CD4-positive, alpha-beta T cell (primary cell): ENCODE results near the gene RAB1B. TPM values are rescaled to one million over a fixed set of nuclear protein-coding genes. Genes with fewer than 3 reads are reported as not detected.

Source experiments
- ATAC-seq: fragments of 200-7000 bp; cut with Tn5 transposase; one replicate; pipeline ENCODE4 v1.10.0; 2022; ENCODE audit warnings: mild to moderate bottlenecking; ENCODE audit not compliant: poor library complexity
- CTCF ChIA-PET: fragments of 350-600 bp; sonication (Branson Sonifier 250); formaldehyde crosslinking; loops from one replicate; lab custom pipeline; 2021; ENCODE audit warnings: antibody characterized with exemption, inconsistent platforms; lab: Charles Lee
- POLR2A ChIA-PET: fragments of 350-600 bp; sonication (Branson Sonifier 250); formaldehyde crosslinking; loops from one replicate; lab custom pipeline; 2021; ENCODE audit warnings: antibody characterized with exemption, inconsistent platforms; lab: Charles Lee
- DNase-seq, 14 experiments: peaks; one replicate each; pipeline ENCODE4 v3.0.0-alpha.2; 2013 to 2020; ENCODE audit warnings: mixed read lengths in 2 of 14
- H3K27ac ChIP-seq, 2 donors: one replicate each; pipeline versions ENCODE4 v1.5.1 to v1.7.0; 2013; ENCODE audit warnings: low read length in 2 of 2, low read depth in 1 of 2, mild to moderate bottlenecking in 1 of 2
- H3K27me3 ChIP-seq, 2 experiments: 1 replicate in 1 of 2; 2 replicates in 1 of 2; pipeline versions ENCODE4 v1.6.1 to v1.7.0; 2013; ENCODE audit warnings: low read length in 2 of 2, control low read depth in 1 of 2, mild to moderate bottlenecking in 1 of 2, moderate library complexity in 1 of 2; ENCODE audit not compliant: insufficient read depth in 2 of 2, control insufficient read depth in 1 of 2
- H3K36me3 ChIP-seq: one replicate; pipeline ENCODE4 v1.6.1; 2013; ENCODE audit warnings: low read length, control low read depth; ENCODE audit not compliant: insufficient read depth
- H3K4me1 ChIP-seq: one replicate; pipeline ENCODE4 v1.6.1; 2013; ENCODE audit warnings: low read length, control low read depth; ENCODE audit not compliant: insufficient read depth
- H3K4me3 ChIP-seq: one replicate; pipeline ENCODE4 v1.5.1; 2013; ENCODE audit warnings: mild to moderate bottlenecking, low read length, moderate library complexity
- H3K9me3 ChIP-seq, 2 experiments: 1 replicate in 1 of 2; 2 replicates in 1 of 2; pipeline versions ENCODE4 v1.6.1 to v1.7.0; 2013; ENCODE audit warnings: low read length in 2 of 2, mild to moderate bottlenecking in 2 of 2, control low read depth in 1 of 2, moderate library complexity in 1 of 2; ENCODE audit not compliant: control insufficient read depth in 1 of 2, insufficient read depth in 1 of 2
- H3K27ac Mint-ChIP-seq: one replicate; pipeline ENCODE4 v1.8.0; 2020; ENCODE audit warnings: mixed read lengths
- H3K27me3 Mint-ChIP-seq: one replicate; pipeline ENCODE4 v1.8.0; 2021; ENCODE audit warnings: mixed read lengths
- H3K36me3 Mint-ChIP-seq: one replicate; pipeline ENCODE4 v1.8.0; 2021; ENCODE audit warnings: low read depth, mixed read lengths
- H3K4me1 Mint-ChIP-seq: one replicate; pipeline ENCODE4 v1.8.0; 2021; ENCODE audit warnings: low read depth, mixed read lengths
- H3K4me3 Mint-ChIP-seq: one replicate; pipeline ENCODE4 v1.8.0; 2020; ENCODE audit warnings: mild to moderate bottlenecking, mixed read lengths
- H3K9me3 Mint-ChIP-seq: one replicate; pipeline ENCODE4 v1.8.0; 2020; ENCODE audit warnings: mixed read lengths
- CTCF ChIP-seq: fragments of 200-600 bp; IDR thresholded peaks from one replicate; pipeline ENCODE4 v1.8.0; 2022; ENCODE audit warnings: antibody characterized with exemption, mild to moderate bottlenecking
- intact Hi-C, 2 experiments: fragments of 100-400 bp; cut with DNase I in 1 of 2; cut with micrococcal nuclease in 1 of 2; formaldehyde crosslinking; loops; one replicate each; pipeline versions ENCODE4 v1.15.1 to v1.9.0; 2023 to 2025; cut with DNase I, micrococcal nuclease
- total RNA-seq, 174 experiments: library from RNA in 2 of 174; stranded (reverse) in 2 of 174; gene quantifications; one replicate each; pipeline ENCODE4 v1.2.3 and lab custom pipeline; 2021 to 2026

The RAB1B gene
- total RNA-seq, 2 experiments from 2014 or later = 27.4 to 29.4 TPM

- CTCF ChIA-PET = interaction anchor here (2.2 kb wide), 1 partner anchor 20 kb away, joined by 7 read pairs; no protein-coding TSS in a partner anchor
- intact Hi-C loops = no loop called here
Measured at GRCh38 chr11:66242095-66242765, 26.2 kb upstream of the RAB1B start.

DNA sequence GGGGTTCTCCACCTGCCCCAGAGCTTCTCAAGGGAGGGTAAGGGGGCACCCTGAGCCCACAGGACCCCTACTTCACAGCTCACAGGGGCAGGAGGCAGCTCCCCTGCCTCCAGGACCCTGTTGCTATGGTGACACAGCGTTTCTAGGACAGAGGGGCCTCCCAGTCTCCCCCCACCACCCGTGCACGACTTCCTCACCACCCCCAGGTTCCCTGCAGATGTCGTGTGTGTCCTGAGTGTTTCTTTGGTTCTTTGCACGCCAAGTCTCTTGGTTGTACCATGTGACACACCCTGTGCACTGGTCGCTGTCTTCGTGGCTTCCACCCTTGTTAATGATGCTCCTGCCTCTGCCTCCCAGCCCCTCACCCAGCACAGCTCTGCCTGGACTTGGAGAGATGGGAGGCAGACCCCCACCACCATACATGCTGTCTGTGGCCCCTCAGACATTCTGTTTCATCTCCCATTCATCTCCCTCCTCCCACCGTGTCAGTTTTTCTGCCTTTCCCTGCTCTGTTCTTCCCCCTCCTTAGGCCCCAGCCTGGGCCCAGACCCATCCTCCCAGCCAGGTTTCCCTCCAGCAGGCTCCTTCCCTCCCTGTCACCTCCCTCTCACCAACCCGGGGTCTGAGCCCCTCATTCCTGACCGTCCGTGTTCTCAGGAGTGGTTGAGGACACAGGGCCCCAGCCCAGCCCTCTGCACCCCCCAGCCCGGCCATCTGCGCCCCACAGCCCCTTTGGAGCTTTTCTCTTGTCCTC lies 24.5 kb upstream of the RAB1B start:
- DNase-seq (no peak), ATAC-seq (no peak)
- no peaks in the 10 kb centered on the region for H3K9me3 Mint-ChIP-seq
- H3K27ac ChIP-seq = no peak overlapping the region
- peaks cover 80% of the 10 kb centered on the region for H3K36me3 Mint-ChIP-seq
- H3K27ac Mint-ChIP-seq = peak overlapping the region; percentile 61
- POLR2A ChIA-PET = interaction anchor here (1.3 kb wide), 1 partner anchor 12 kb away, joined by 3 read pairs; no protein-coding TSS in a partner anchor
- no peaks in the 10 kb centered on the region for H3K27me3 ChIP-seq
- H3K4me1 Mint-ChIP-seq = peaks cover 6% of the 10 kb centered on the region
- CTCF ChIA-PET = no interaction called here
- H3K9me3 ChIP-seq = no peaks in the 10 kb centered on the region
- H3K27me3 Mint-ChIP-seq = no peaks in the 10 kb centered on the region
- no peak overlapping the region for H3K4me3 ChIP-seq
- TF ChIP-seq CTCF = no peak
- no peak overlapping the region for H3K4me3 Mint-ChIP-seq
- intact Hi-C loops = no loop called here
- peaks cover 72% of the 10 kb centered on the region for H3K36me3 ChIP-seq
- H3K4me1 ChIP-seq = no peaks in the 10 kb centered on the region

More at GRCh38 chr11:66242095-66242765, 26.2 kb upstream of the RAB1B start:
- no peak overlapping the region for H3K27ac Mint-ChIP-seq
- H3K4me1 ChIP-seq = no peaks in the 10 kb centered on the region
- no peaks in the 10 kb centered on the region for H3K9me3 ChIP-seq
- H3K4me1 Mint-ChIP-seq = peaks cover 6% of the 10 kb centered on the region
- H3K27me3 Mint-ChIP-seq = no peaks in the 10 kb centered on the region
- H3K27me3 ChIP-seq = no peaks in the 10 kb centered on the region
- no peak overlapping the region for H3K4me3 Mint-ChIP-seq
- peaks cover 87% of the 10 kb centered on the region for H3K36me3 Mint-ChIP-seq
- H3K27ac ChIP-seq = no peak overlapping the region
- no peak for TF ChIP-seq CTCF
- no peaks in the 10 kb centered on the region for H3K9me3 Mint-ChIP-seq
- DNase-seq (no peak), ATAC-seq (no peak)
- POLR2A ChIA-PET = interaction anchor here (1.3 kb wide), 1 partner anchor 47 kb away, joined by 5 read pairs; no protein-coding TSS in a partner anchor
- H3K4me3 ChIP-seq = no peak overlapping the region
- H3K36me3 ChIP-seq = peaks cover 82% of the 10 kb centered on the region

GRCh38 chr11:66247295-66247694 lies 21.1 kb upstream of the RAB1B start:
- ATAC-seq = no peak
- no peak for TF ChIP-seq CTCF
- DNase-seq = no peak
- Histone ChIP-seq H3K9me3 (no peaks in the 10 kb centered on the region), H3K27ac (no peak overlapping the region), H3K4me3 (no peak overlapping the region), H3K27me3 (no peaks in the 10 kb centered on the region), H3K4me1 (no peaks in the 10 kb centered on the region), H3K36me3 (peaks cover 51% of the 10 kb centered on the region)
- Mint-ChIP-seq H3K27me3 (no peaks in the 10 kb centered on the region), H3K4me3 (no peak overlapping the region), H3K36me3 (peaks cover 64% of the 10 kb centered on the region), H3K9me3 (no peaks in the 10 kb centered on the region), H3K27ac (peak overlapping the region; percentile 19), H3K4me1 (peaks cover 6% of the 10 kb centered on the region)
- ChIA-PET POLR2A (interaction anchor here (1.1 kb wide), 1 partner anchor 10 kb away, joined by 4 read pairs; no protein-coding TSS in a partner anchor), CTCF (no interaction called here)
- intact Hi-C loops = no loop called here
